BLaER1 (cell line): Measurements from ENCODE around the gene HDGF.

ENCODE experiments used
- H3K27ac ChIP-seq: shearing (Covaris generic); formaldehyde crosslinking; 2 replicates; pipeline ENCODE4 v1.8.1; 2022
- H3K27me3 ChIP-seq: shearing (Covaris generic); formaldehyde crosslinking; 2 replicates; pipeline ENCODE4 v1.8.1; 2022
- H3K36me3 ChIP-seq: shearing (Covaris generic); formaldehyde crosslinking; 2 replicates; pipeline ENCODE4 v1.8.1; 2022
- H3K4me1 ChIP-seq: shearing (Covaris generic); formaldehyde crosslinking; 2 replicates; pipeline ENCODE4 v1.8.1; 2022
- H3K4me2 ChIP-seq: shearing (Covaris generic); formaldehyde crosslinking; 2 replicates; pipeline ENCODE4 v1.8.1; 2022
- H3K4me3 ChIP-seq: shearing (Covaris generic); formaldehyde crosslinking; 2 replicates; pipeline ENCODE4 v1.8.1; 2022
- H3K9ac ChIP-seq: shearing (Covaris generic); formaldehyde crosslinking; 2 replicates; pipeline ENCODE4 v1.8.1; 2022
- H3K9me3 ChIP-seq: shearing (Covaris generic); formaldehyde crosslinking; 2 replicates; pipeline ENCODE4 v1.8.1; 2022
- H4K20me1 ChIP-seq: shearing (Covaris generic); formaldehyde crosslinking; 2 replicates; pipeline ENCODE4 v1.8.1; 2022
- Cebpa-rat ChIP-seq: shearing (Covaris generic); IDR thresholded peaks from 2 replicates; pipeline ENCODE4 v1.8.1; 2022

HDGF gene

GRCh38 chr1:156751451-156751756, at the start of gene HDGF:
Gene HDGF, minus strand, starts transcription at chr1:156751675. Its CDS starts 246 bp downstream, at chr1:156751429.
- peaks cover 16% of the 10 kb centered on the region for H4K20me1 ChIP-seq
- H3K36me3 ChIP-seq = peaks cover 18% of the 10 kb centered on the region; the same call in 1 of the 2 replicates
- no peaks in the 10 kb centered on the region for H3K27me3 ChIP-seq
- peak within 1 kb of the TSS; percentile 96 for H3K4me2 ChIP-seq
- H3K27ac ChIP-seq = peak within 1 kb of the TSS; percentile 98
- H3K4me1 ChIP-seq = peaks cover 51% of the 10 kb centered on the region
- H3K4me3 ChIP-seq = peak within 1 kb of the TSS; percentile 84
- peak within 1 kb of the TSS; percentile 100 for H3K9ac ChIP-seq
- H3K9me3 ChIP-seq = no peaks in the 10 kb centered on the region
- TF ChIP-seq Cebpa-rat = no peak

GRCh38 chr1:156797212-156797871, 45.9 kb upstream of the HDGF start:
- peaks cover 98% of the 10 kb centered on the region for H3K36me3 ChIP-seq
- H3K4me2 ChIP-seq = no peak overlapping the region
- TF ChIP-seq Cebpa-rat = no peak

GRCh38 chr1:156796340-156797097, 45.0 kb upstream of the HDGF start:
- peaks cover 98% of the 10 kb centered on the region for H3K36me3 ChIP-seq
- no peaks in the 10 kb centered on the region for H3K9me3 ChIP-seq
- no peak for TF ChIP-seq Cebpa-rat
- peaks cover 9% of the 10 kb centered on the region for H3K4me1 ChIP-seq
- H3K27ac ChIP-seq = no peak overlapping the region
- no peak overlapping the region for H3K9ac ChIP-seq
- no peak overlapping the region for H3K4me3 ChIP-seq
- H3K4me2 ChIP-seq = no peak overlapping the region
- peaks cover 60% of the 10 kb centered on the region for H4K20me1 ChIP-seq
- no peaks in the 10 kb centered on the region for H3K27me3 ChIP-seq

More at GRCh38 chr1:156797212-156797871, 45.9 kb upstream of the HDGF start:
- no peak overlapping the region for H3K4me3 ChIP-seq
- H3K27me3 ChIP-seq = no peaks in the 10 kb centered on the region
- peaks cover 17% of the 10 kb centered on the region for H3K4me1 ChIP-seq
- peaks cover 60% of the 10 kb centered on the region for H4K20me1 ChIP-seq
- no peak overlapping the region for H3K9ac ChIP-seq
- H3K27ac ChIP-seq = no peak overlapping the region
- no peaks in the 10 kb centered on the region for H3K9me3 ChIP-seq

- Histone ChIP-seq H4K20me1 (peaks cover 59% of the 10 kb centered on the region), H3K4me2 (no peak overlapping the region), H3K9ac (no peak overlapping the region; the same call in 1 of the 2 replicates), H3K36me3 (peaks cover 98% of the 10 kb centered on the region), H3K27ac (no peak overlapping the region), H3K9me3 (no peaks in the 10 kb centered on the region), H3K27me3 (no peaks in the 10 kb centered on the region), H3K4me1 (peaks cover 1% of the 10 kb centered on the region), H3K4me3 (no peak overlapping the region)
- TF ChIP-seq Cebpa-rat = no peak
These were observed 44.3 kb upstream of the HDGF start for GRCh38 chr1:156795787-156796186.

- H3K27ac ChIP-seq = no peak overlapping the region
- no peak overlapping the region; the same call in 1 of the 2 replicates for H3K9ac ChIP-seq
- no peaks in the 10 kb centered on the region for H3K4me1 ChIP-seq
- peaks cover 97% of the 10 kb centered on the region for H3K36me3 ChIP-seq
- no peaks in the 10 kb centered on the region for H3K9me3 ChIP-seq
- H3K4me2 ChIP-seq = no peak overlapping the region
- H4K20me1 ChIP-seq = peaks cover 62% of the 10 kb centered on the region
- no peak overlapping the region for H3K4me3 ChIP-seq
- no peaks in the 10 kb centered on the region for H3K27me3 ChIP-seq
- TF ChIP-seq Cebpa-rat = no peak
These were observed 43.9 kb upstream of the HDGF start for GRCh38 chr1:156795374-156795733.

GRCh38 chr1:156794506-156795373, 43.3 kb upstream of the HDGF start:
- Histone ChIP-seq H3K36me3 (peaks cover 97% of the 10 kb centered on the region), H3K9ac (no peak overlapping the region; the same call in 1 of the 2 replicates), H3K27me3 (no peaks in the 10 kb centered on the region), H3K9me3 (no peaks in the 10 kb centered on the region), H3K27ac (no peak overlapping the region), H3K4me3 (no peak overlapping the region), H3K4me2 (no peak overlapping the region), H3K4me1 (no peaks in the 10 kb centered on the region), H4K20me1 (peaks cover 68% of the 10 kb centered on the region)
- TF ChIP-seq Cebpa-rat = no peak

- no peaks in the 10 kb centered on the region for H3K27me3 ChIP-seq
- H4K20me1 ChIP-seq = peaks cover 80% of the 10 kb centered on the region
These were observed 38.3 kb upstream of the HDGF start for GRCh38 chr1:156789621-156790318.

GRCh38 chr1:156788136-156788535, 36.7 kb upstream of the HDGF start:
- Histone ChIP-seq H4K20me1 (peaks cover 83% of the 10 kb centered on the region), H3K4me3 (no peak overlapping the region), H3K9me3 (no peaks in the 10 kb centered on the region), H3K36me3 (peaks cover 97% of the 10 kb centered on the region), H3K9ac (no peak overlapping the region), H3K4me1 (peaks cover 30% of the 10 kb centered on the region), H3K4me2 (no peak overlapping the region), H3K27me3 (no peaks in the 10 kb centered on the region), H3K27ac (no peak overlapping the region)
- no peak for TF ChIP-seq Cebpa-rat

More at GRCh38 chr1:156789621-156790318, 38.3 kb upstream of the HDGF start:
- Histone ChIP-seq H3K9me3 (no peaks in the 10 kb centered on the region), H3K4me2 (no peak overlapping the region), H3K36me3 (peaks cover 97% of the 10 kb centered on the region), H3K9ac (no peak overlapping the region), H3K4me3 (no peak overlapping the region), H3K27ac (no peak overlapping the region), H3K4me1 (peaks cover 21% of the 10 kb centered on the region)
- TF ChIP-seq Cebpa-rat = no peak

- Histone ChIP-seq H3K9ac (no peak overlapping the region), H3K4me3 (no peak overlapping the region), H3K9me3 (peaks cover 5% of the 10 kb centered on the region; the same call in 1 of the 2 replicates), H4K20me1 (peaks cover 86% of the 10 kb centered on the region), H3K27ac (peak overlapping the region; percentile 26; the same call in 1 of the 2 replicates), H3K27me3 (no peaks in the 10 kb centered on the region), H3K4me1 (peaks cover 30% of the 10 kb centered on the region), H3K4me2 (peak overlapping the region; percentile 19; the same call in 1 of the 2 replicates), H3K36me3 (peaks cover 97% of the 10 kb centered on the region)
- no peak for TF ChIP-seq Cebpa-rat
These were observed 35.2 kb upstream of the HDGF start for GRCh38 chr1:156786640-156787039.
